Measurements from ENCODE around the gene SNAPIN.

DNA sequence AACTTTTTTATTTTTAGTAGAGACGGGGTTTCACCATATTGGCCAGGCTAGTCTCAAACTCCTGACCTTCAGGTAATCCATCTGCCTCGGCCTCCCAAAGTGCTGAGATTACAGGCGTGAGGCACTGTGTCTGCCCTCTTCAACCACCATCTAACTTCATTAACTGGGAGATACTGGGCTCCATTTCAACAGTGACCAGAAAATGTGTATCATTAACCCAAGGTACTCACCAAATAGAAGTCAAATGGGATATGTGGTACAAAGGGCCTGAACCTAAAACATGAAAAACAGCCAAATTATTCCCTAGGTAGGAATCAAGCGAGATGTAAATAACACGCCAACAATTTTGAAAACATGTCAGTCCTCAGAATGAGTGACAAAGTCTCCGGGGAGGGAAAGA is 11.1 kb downstream of the SNAPIN start:
- TF ChIP-seq CTCF (conservative IDR thresholded peaks at IDR 0.05; ENCODE audit: low read length) (no peak), EZH2phosphoT487 (IDR thresholded peaks at IDR 0.05; ENCODE audit: borderline replicate concordance) (no peak)

All from Loucy (cell line).